ENCODE data around the gene EIF3I. TPM values are rescaled to one million over a fixed set of nuclear protein-coding genes. Genes with fewer than 3 reads are reported as not detected.

EIF3I gene
- total RNA-seq, 6 experiments from 2014 or later, result 67.5 to 130 (median 71.9) TPM

DNA sequence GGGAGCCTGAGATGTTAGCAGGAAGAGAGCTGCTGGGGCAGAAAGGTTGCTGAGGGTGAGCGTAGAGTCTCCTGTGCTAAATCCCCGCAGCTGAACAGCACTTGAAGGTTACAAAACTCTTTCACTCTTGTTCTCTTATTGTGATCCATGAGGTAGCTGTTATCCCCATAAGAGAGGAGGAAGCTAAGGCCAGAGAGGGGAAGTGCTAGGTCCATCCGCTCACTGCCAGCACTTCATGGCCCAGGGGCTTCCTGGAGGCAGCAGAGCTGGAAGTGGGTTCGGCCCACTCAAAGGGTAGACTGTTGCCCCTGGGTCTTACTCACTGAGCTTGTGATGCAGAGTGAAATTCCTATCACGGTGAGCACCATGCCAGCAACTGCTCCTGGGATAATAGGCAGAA lies 5.6 kb upstream of the EIF3I start:
- peaks cover 0 to 6% (median 0%) of the 10 kb centered on the region in 4 donors for H3K36me3 ChIP-seq
- H3K27ac ChIP-seq, result no peak overlapping the region
- peaks cover 0 to 7% (median 3%) of the 10 kb centered on the region in 4 donors for H3K4me1 ChIP-seq
- DNase-seq (no peak), ATAC-seq (peak in 1 of 4 donors; percentile 23)
- 57% methylated on average over 1 of the region's 5 CpGs for WGBS (ENCODE audit: insufficient coverage, low coverage, low lambda C conversion rate, missing lambda C conversion rate)
- H3K4me3 ChIP-seq, result no peak overlapping the region
- H3K9me3 ChIP-seq, result no peaks in the 10 kb centered on the region
- H3K27me3 ChIP-seq, result no peaks in the 10 kb centered on the region
- TF ChIP-seq, protein P1, sequence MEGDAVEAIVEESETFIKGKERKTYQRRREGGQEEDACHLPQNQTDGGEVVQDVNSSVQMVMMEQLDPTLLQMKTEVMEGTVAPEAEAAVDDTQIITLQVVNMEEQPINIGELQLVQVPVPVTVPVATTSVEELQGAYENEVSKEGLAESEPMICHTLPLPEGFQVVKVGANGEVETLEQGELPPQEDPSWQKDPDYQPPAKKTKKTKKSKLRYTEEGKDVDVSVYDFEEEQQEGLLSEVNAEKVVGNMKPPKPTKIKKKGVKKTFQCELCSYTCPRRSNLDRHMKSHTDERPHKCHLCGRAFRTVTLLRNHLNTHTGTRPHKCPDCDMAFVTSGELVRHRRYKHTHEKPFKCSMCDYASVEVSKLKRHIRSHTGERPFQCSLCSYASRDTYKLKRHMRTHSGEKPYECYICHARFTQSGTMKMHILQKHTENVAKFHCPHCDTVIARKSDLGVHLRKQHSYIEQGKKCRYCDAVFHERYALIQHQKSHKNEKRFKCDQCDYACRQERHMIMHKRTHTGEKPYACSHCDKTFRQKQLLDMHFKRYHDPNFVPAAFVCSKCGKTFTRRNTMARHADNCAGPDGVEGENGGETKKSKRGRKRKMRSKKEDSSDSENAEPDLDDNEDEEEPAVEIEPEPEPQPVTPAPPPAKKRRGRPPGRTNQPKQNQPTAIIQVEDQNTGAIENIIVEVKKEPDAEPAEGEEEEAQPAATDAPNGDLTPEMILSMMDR (IDR thresholded peaks at IDR 0.05), result no peak
- no peak for TF ChIP-seq POLR2A (IDR thresholded peaks at IDR 0.05)
- intact Hi-C loops (cut with DNase I), result loop anchor here in 1 of 2 donors (10.0 kb wide), 1 partner anchor 148 kb away; the partner anchor contains the start of genes FAM229A and TSSK3

DNA sequence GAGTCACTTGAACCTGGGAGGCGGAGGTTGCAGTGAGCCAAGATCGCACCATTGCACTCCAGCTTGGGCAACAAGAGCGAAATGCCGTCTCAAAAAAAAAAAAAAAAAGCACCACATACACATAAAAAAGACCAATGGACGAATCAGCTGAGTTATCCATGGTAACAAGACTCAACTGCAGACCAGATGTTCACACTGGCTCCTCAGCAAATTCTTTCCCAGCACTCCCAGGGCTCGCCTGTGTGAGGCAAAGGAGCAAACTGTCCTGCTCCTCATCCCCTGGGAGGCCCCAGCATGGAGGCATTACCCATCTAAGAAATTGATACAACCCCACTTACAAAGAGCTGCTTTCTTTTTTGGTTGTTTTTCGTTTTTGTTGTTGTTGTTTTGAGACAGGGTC lies 3.2 kb upstream of the EIF3I start:
- peaks cover 0 to 22% (median 13%) of the 10 kb centered on the region in 4 donors for H3K4me1 ChIP-seq
- TF ChIP-seq, protein P1 (IDR thresholded peaks at IDR 0.05), result no peak
- no peak for TF ChIP-seq POLR2A (IDR thresholded peaks at IDR 0.05)
- H3K36me3 ChIP-seq, result peaks cover 0 to 6% (median 0%) of the 10 kb centered on the region in 4 donors
- WGBS (ENCODE audit: insufficient coverage, low coverage, low lambda C conversion rate, missing lambda C conversion rate), result 73% methylated on average over 2 of the region's 7 CpGs
- no peaks in the 10 kb centered on the region for H3K27me3 ChIP-seq
- no peak overlapping the region for H3K4me3 ChIP-seq
- no peaks in the 10 kb centered on the region for H3K9me3 ChIP-seq
- intact Hi-C loops (cut with DNase I), result loop anchor here in 1 of 2 donors (10.0 kb wide), 1 partner anchor 146 kb away; the partner anchor contains the start of genes FAM229A and TSSK3
- no peak for DNase-seq
- ATAC-seq, result no peak
- no peak overlapping the region for H3K27ac ChIP-seq

DNA sequence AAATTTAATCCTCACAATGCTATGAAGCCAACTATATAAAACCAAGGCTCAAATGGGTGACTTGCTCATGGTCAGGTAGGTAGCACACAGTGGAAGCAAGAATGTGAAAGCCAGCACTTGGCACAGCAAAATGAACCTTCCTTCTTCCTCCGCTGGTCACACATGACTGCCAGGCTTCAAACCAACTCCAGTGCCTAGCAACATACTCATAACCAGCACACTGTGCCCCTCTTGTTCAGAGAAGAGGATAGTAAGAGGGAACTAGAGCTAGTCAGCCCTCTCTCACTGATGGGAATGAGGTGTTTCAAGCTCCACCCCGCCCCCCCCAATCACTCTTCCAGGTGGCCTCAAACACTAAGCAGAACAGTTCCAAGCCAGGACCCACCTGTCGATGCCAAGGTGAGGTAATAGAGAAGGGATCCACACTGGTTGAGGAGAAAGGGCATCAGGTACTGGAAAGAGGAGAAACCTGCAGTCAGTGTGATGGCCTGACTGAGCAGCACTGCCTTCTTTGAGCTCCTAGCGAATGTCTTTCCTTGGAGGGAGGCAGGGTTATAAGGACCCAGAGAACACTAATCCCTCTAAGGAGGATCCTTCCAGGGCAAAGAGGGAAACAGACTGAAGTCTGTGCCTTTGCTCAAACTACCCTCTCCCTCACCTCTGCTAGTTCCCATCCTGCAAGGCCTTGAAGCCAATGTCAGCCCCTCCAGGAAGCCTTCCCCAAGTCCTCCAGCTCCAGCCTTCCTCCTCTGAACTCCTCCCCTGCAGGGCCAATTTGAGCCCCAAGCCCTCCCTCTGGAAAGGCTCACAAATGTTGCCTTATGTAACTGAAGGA lies 1.2 kb upstream of the EIF3I start:
- intact Hi-C loops (cut with DNase I), result no loop called here
- ATAC-seq (no peak), DNase-seq (no peak)
- Histone ChIP-seq H3K4me1 (peaks cover 0 to 30% (median 15%) of the 10 kb centered on the region in 4 donors), H3K27me3 (no peaks in the 10 kb centered on the region), H3K27ac (no peak overlapping the region), H3K9me3 (no peaks in the 10 kb centered on the region), H3K36me3 (peaks cover 0 to 19% (median 7%) of the 10 kb centered on the region in 4 donors), H3K4me3 (peak overlapping the region; percentile 73 to 93 (median 91))
- WGBS (ENCODE audit: insufficient coverage, low coverage, low lambda C conversion rate, missing lambda C conversion rate), result 85% methylated on average over 4 of the region's 4 CpGs
- TF ChIP-seq POLR2A (IDR thresholded peaks at IDR 0.05), result no peak
- TF ChIP-seq, protein P1 (IDR thresholded peaks at IDR 0.05), result no peak

DNA sequence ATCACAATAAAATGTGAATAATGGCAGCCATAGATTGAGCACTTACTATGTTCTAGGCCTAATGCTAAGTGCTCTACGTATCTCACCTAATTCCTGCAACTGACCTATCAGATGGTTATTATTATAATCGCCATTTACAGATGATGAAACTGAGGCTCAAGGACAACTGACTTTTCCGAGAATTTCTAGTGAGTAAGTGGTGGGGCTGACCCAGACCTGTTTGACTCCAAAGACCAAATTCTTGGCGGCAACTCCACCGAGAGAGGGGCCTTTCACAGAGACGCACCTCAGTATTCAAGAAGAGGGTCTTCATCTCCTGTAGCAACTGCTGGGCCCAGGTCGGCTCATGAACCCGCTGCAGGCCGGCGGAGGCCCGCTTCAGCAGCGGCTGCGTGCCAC lies 627 bp upstream of the EIF3I start:
- TF ChIP-seq POLR2A (IDR thresholded peaks at IDR 0.05), result no peak
- TF ChIP-seq, protein P1 (IDR thresholded peaks at IDR 0.05), result no peak
- H3K9me3 ChIP-seq, result no peaks in the 10 kb centered on the region
- 7% methylated on average over 6 of the region's 13 CpGs for WGBS (ENCODE audit: insufficient coverage, low coverage, low lambda C conversion rate, missing lambda C conversion rate)
- H3K4me1 ChIP-seq, result peaks cover 0 to 30% (median 15%) of the 10 kb centered on the region in 4 donors
- DNase-seq (no peak), ATAC-seq (no peak)
- H3K36me3 ChIP-seq, result peaks cover 0 to 25% (median 11%) of the 10 kb centered on the region in 4 donors
- peak overlapping the region in 2 of 3 donors; percentile 81 to 88 for H3K27ac ChIP-seq
- H3K27me3 ChIP-seq, result no peaks in the 10 kb centered on the region
- intact Hi-C loops (cut with DNase I), result no loop called here
- H3K4me3 ChIP-seq, result peak overlapping the region; percentile 73 to 93 (median 91)
